Naive thymus-derived CD8-positive, alpha-beta T cell (primary cell): Measurements from ENCODE around the gene LPAR2. TPM values are rescaled to one million over a fixed set of nuclear protein-coding genes. Genes with fewer than 3 reads are reported as not detected.

ENCODE experiments used
- ATAC-seq, 2 donors: fragments of 150-1000 bp; cut with Tn5 transposase in 1 of 2; sonication (Bioruptor Pico), chemical (Tn5 transposase) in 1 of 2; 1 replicate in 1 of 2; 2 replicates in 1 of 2; pipeline ENCODE4 v1.10.0; 2021; ENCODE audit warnings: mild to moderate bottlenecking in 2 of 2, moderate library complexity in 2 of 2
- POLR2A ChIA-PET: fragments of 350-600 bp; sonication (Branson Sonifier 250); formaldehyde crosslinking; loops from one replicate; lab custom pipeline; 2021; ENCODE audit warnings: antibody characterized with exemption; lab: Charles Lee
- DNase-seq, 10 donors: peaks; one replicate each; pipeline versions ENCODE4 v3.0.0 to v3.0.0-alpha.2; 2020 to 2022
- H3K27ac Mint-ChIP-seq, 10 donors: one replicate each; pipeline ENCODE4 v1.8.0; 2020 to 2022; ENCODE audit warnings: mild to moderate bottlenecking in 10 of 10, mixed read lengths in 10 of 10, moderate library complexity in 4 of 10, inconsistent platforms in 1 of 10
- H3K27me3 Mint-ChIP-seq, 5 donors: one replicate each; pipeline ENCODE4 v1.8.0; 2021 to 2022; ENCODE audit warnings: mixed read lengths in 5 of 5
- H3K36me3 Mint-ChIP-seq, 3 donors: one replicate each; pipeline ENCODE4 v1.8.0; 2020 to 2022; ENCODE audit warnings: mixed read lengths in 3 of 3, mild to moderate bottlenecking in 2 of 3, inconsistent platforms in 1 of 3
- H3K4me1 Mint-ChIP-seq, 4 donors: one replicate each; pipeline ENCODE4 v1.8.0; 2021 to 2022; ENCODE audit warnings: mixed read lengths in 4 of 4
- H3K4me3 Mint-ChIP-seq, 10 donors: one replicate each; pipeline ENCODE4 v1.8.0; 2020 to 2022; ENCODE audit warnings: mild to moderate bottlenecking in 10 of 10, mixed read lengths in 10 of 10, moderate library complexity in 6 of 10, inconsistent platforms in 1 of 10
- H3K9me3 Mint-ChIP-seq, 9 donors: one replicate each; pipeline ENCODE4 v1.8.0; 2020 to 2022; ENCODE audit warnings: mixed read lengths in 9 of 9, mild to moderate bottlenecking in 3 of 9, inconsistent platforms in 1 of 9, moderate library complexity in 1 of 9
- polyA plus RNA-seq, 3 donors: library from polyadenylated mRNA; unstranded; fragments of 300-500 nt; fragmentation: Illumina TruSeq; gene quantifications; one replicate each; pipeline ENCODE4 v1.2.3, GENCODE V29; 2021
- total RNA-seq, 8 experiments: library from RNA in 2 of 8; stranded (reverse) in 2 of 8; gene quantifications; one replicate each; pipeline ENCODE4 v1.2.3 and lab custom pipeline; 2021 to 2026

The LPAR2 gene
- total and polyA plus RNA-seq, 5 experiments from 2014 or later = 12.9 to 93.1 (median 38.0) TPM

- Mint-ChIP-seq H3K36me3 (peaks cover 0 to 13% (median 4%) of the 10 kb centered on the region in 3 donors), H3K27me3 (no peaks in the 10 kb centered on the region), H3K4me3 (no peak overlapping the region), H3K27ac (peak overlapping the region in 2 of 10 donors; percentile 65 to 75), H3K9me3 (no peaks in the 10 kb centered on the region), H3K4me1 (peaks cover 20 to 64% (median 51%) of the 10 kb centered on the region in 4 donors)
- POLR2A ChIA-PET = interaction anchor here (0.5 to 5.6 kb wide), 3 partner anchors 10 to 273 kb away, joined by 3 to 39 read pairs (median 4); no protein-coding TSS in a partner anchor
- DNase-seq = no peak
- no peak for ATAC-seq
These were observed 35.3 kb downstream of the LPAR2 start for GRCh38 chr19:19592690-19593089.

- ATAC-seq = peak; percentile 77 to 78
- H3K9me3 Mint-ChIP-seq = no peaks in the 10 kb centered on the region
- peaks cover 0 to 12% (median 2%) of the 10 kb centered on the region in 3 donors for H3K36me3 Mint-ChIP-seq
- no peaks in the 10 kb centered on the region for H3K27me3 Mint-ChIP-seq
- H3K4me3 Mint-ChIP-seq = peak overlapping the region in 5 of 10 donors; percentile 26 to 67 (median 39)
- peak overlapping the region; percentile 47 to 90 (median 82) for H3K27ac Mint-ChIP-seq
- peaks cover 19 to 55% (median 43%) of the 10 kb centered on the region in 4 donors for H3K4me1 Mint-ChIP-seq
- POLR2A ChIA-PET = interaction anchor here (0.6 to 5.6 kb wide), 6 partner anchors 10 to 53 kb away, joined by 3 to 39 read pairs (median 4); partner anchors contain the start of gene GMIP
- DNase-seq = peak in 4 of 10 donors; percentile 26 to 71 (median 28)
These were observed 36.7 kb downstream of the LPAR2 start for GRCh38 chr19:19591133-19591825.

GRCh38 chr19:19588546-19588945 is 39.5 kb downstream of the LPAR2 start:
- H3K4me1 Mint-ChIP-seq = peaks cover 18 to 42% (median 34%) of the 10 kb centered on the region in 4 donors
- H3K4me3 Mint-ChIP-seq = peak overlapping the region in 4 of 10 donors; percentile 7 to 54 (median 44)
- no peaks in the 10 kb centered on the region for H3K27me3 Mint-ChIP-seq
- ATAC-seq (no peak), DNase-seq (no peak)
- peaks cover 0 to 18% (median 4%) of the 10 kb centered on the region in 3 donors for H3K36me3 Mint-ChIP-seq
- H3K9me3 Mint-ChIP-seq = no peaks in the 10 kb centered on the region
- peak overlapping the region in 7 of 10 donors; percentile 25 to 91 (median 67) for H3K27ac Mint-ChIP-seq
- POLR2A ChIA-PET = interaction anchor here (0.7 to 5.6 kb wide), 4 partner anchors 10 to 277 kb away, joined by 3 to 39 read pairs (median 4); partner anchors contain the start of gene ZNF253

GRCh38 chr19:19587771-19588170 is 40.2 kb downstream of the LPAR2 start:
- no peaks in the 10 kb centered on the region for H3K9me3 Mint-ChIP-seq
- H3K36me3 Mint-ChIP-seq = peaks cover 0 to 17% (median 4%) of the 10 kb centered on the region in 3 donors
- peaks cover 18 to 38% (median 34%) of the 10 kb centered on the region in 4 donors for H3K4me1 Mint-ChIP-seq
- no peaks in the 10 kb centered on the region for H3K27me3 Mint-ChIP-seq
- DNase-seq (no peak), ATAC-seq (no peak)
- peak overlapping the region in 2 of 10 donors; percentile 40 to 62 for H3K4me3 Mint-ChIP-seq
- H3K27ac Mint-ChIP-seq = peak overlapping the region in 5 of 10 donors; percentile 28 to 84 (median 46)
- POLR2A ChIA-PET = interaction anchor here (5.6 kb wide), 1 partner anchor 15 kb away, joined by 39 read pairs; no protein-coding TSS in a partner anchor

GRCh38 chr19:19584356-19584755 is 43.7 kb downstream of the LPAR2 start:
- POLR2A ChIA-PET = interaction anchor here (0.8 to 1.6 kb wide), 3 partner anchors 14 to 49 kb away, joined by 3 to 6 read pairs (median 3); no protein-coding TSS in a partner anchor

GRCh38 chr19:19582471-19582870 is 45.5 kb downstream of the LPAR2 start:
- Mint-ChIP-seq H3K27ac (peak overlapping the region in 5 of 10 donors; percentile 1 to 87 (median 34)), H3K4me1 (peaks cover 0 to 28% (median 21%) of the 10 kb centered on the region in 4 donors), H3K9me3 (no peaks in the 10 kb centered on the region), H3K4me3 (no peak overlapping the region), H3K27me3 (no peaks in the 10 kb centered on the region), H3K36me3 (peaks cover 0 to 11% (median 2%) of the 10 kb centered on the region in 3 donors)
- DNase-seq (no peak), ATAC-seq (no peak)
- POLR2A ChIA-PET = interaction anchor here (1.1 to 1.7 kb wide), 4 partner anchors 9 to 27 kb away, joined by 3 to 9 read pairs (median 4); no protein-coding TSS in a partner anchor

More at GRCh38 chr19:19584356-19584755, 43.7 kb downstream of the LPAR2 start:
- Mint-ChIP-seq H3K27me3 (no peaks in the 10 kb centered on the region), H3K4me3 (no peak overlapping the region), H3K9me3 (no peaks in the 10 kb centered on the region), H3K27ac (peak overlapping the region in 1 of 10 donors; percentile 43), H3K4me1 (peaks cover 11 to 42% (median 30%) of the 10 kb centered on the region in 4 donors), H3K36me3 (peaks cover 0 to 14% (median 2%) of the 10 kb centered on the region in 3 donors)
- ATAC-seq = no peak
- DNase-seq = no peak

- no peaks in the 10 kb centered on the region for H3K9me3 Mint-ChIP-seq
- POLR2A ChIA-PET = interaction anchor here (1.1 to 1.7 kb wide), 2 partner anchors 10 to 28 kb away, joined by 3 to 5 read pairs; no protein-coding TSS in a partner anchor
- peaks cover 0 to 11% (median 2%) of the 10 kb centered on the region in 3 donors for H3K36me3 Mint-ChIP-seq
- H3K27me3 Mint-ChIP-seq = no peaks in the 10 kb centered on the region
- no peak overlapping the region for H3K4me3 Mint-ChIP-seq
- H3K27ac Mint-ChIP-seq = peak overlapping the region in 8 of 10 donors; percentile 20 to 87 (median 78)
- no peak for ATAC-seq
- peaks cover 0 to 28% (median 21%) of the 10 kb centered on the region in 4 donors for H3K4me1 Mint-ChIP-seq
- DNase-seq = no peak
These were observed 46.6 kb downstream of the LPAR2 start for GRCh38 chr19:19581391-19581790.

GRCh38 chr19:19580418-19580817 is 47.6 kb downstream of the LPAR2 start:
- ATAC-seq (no peak), DNase-seq (no peak)
- Mint-ChIP-seq H3K4me1 (peaks cover 0 to 32% (median 20%) of the 10 kb centered on the region in 4 donors), H3K36me3 (peaks cover 0 to 7% (median 2%) of the 10 kb centered on the region in 3 donors), H3K9me3 (no peaks in the 10 kb centered on the region), H3K27me3 (no peaks in the 10 kb centered on the region), H3K4me3 (no peak overlapping the region), H3K27ac (peak overlapping the region in 5 of 10 donors; percentile 40 to 83 (median 63))
- POLR2A ChIA-PET = no interaction called here

GRCh38 chr19:19579533-19580361 is 48.3 kb downstream of the LPAR2 start:
- no peak for ATAC-seq
- POLR2A ChIA-PET = no interaction called here

GRCh38 chr19:19578252-19578651 is 49.8 kb downstream of the LPAR2 start:
- H3K36me3 Mint-ChIP-seq = peaks cover 0 to under 1% (median 0%) of the 10 kb centered on the region in 3 donors
- DNase-seq = no peak
- no peaks in the 10 kb centered on the region for H3K27me3 Mint-ChIP-seq
- peak overlapping the region in 2 of 10 donors; percentile 21 to 75 for H3K27ac Mint-ChIP-seq
- POLR2A ChIA-PET = interaction anchor here (0.6 to 1.3 kb wide), 3 partner anchors 15 to 62 kb away, joined by 3 to 5 read pairs (median 3); partner anchors contain the start of gene NDUFA13
- no peak for ATAC-seq
- peaks cover 0 to 35% (median 22%) of the 10 kb centered on the region in 4 donors for H3K4me1 Mint-ChIP-seq
- H3K4me3 Mint-ChIP-seq = no peak overlapping the region
- H3K9me3 Mint-ChIP-seq = no peaks in the 10 kb centered on the region

More at GRCh38 chr19:19579533-19580361, 48.3 kb downstream of the LPAR2 start:
- peak overlapping the region in 5 of 10 donors; percentile 53 to 67 (median 66) for H3K27ac Mint-ChIP-seq
- H3K36me3 Mint-ChIP-seq = peaks cover 0 to 5% (median 2%) of the 10 kb centered on the region in 3 donors
- H3K27me3 Mint-ChIP-seq = no peaks in the 10 kb centered on the region
- H3K4me3 Mint-ChIP-seq = no peak overlapping the region
- no peaks in the 10 kb centered on the region for H3K9me3 Mint-ChIP-seq
- DNase-seq = no peak
- peaks cover 0 to 35% (median 21%) of the 10 kb centered on the region in 4 donors for H3K4me1 Mint-ChIP-seq

- no peak for ATAC-seq
- H3K36me3 Mint-ChIP-seq = peaks cover 0 to 8% (median 4%) of the 10 kb centered on the region in 3 donors
- no peaks in the 10 kb centered on the region for H3K9me3 Mint-ChIP-seq
- POLR2A ChIA-PET = no interaction called here
- H3K4me3 Mint-ChIP-seq = no peak overlapping the region
- peak overlapping the region in 4 of 10 donors; percentile 13 to 82 (median 66) for H3K27ac Mint-ChIP-seq
- no peaks in the 10 kb centered on the region for H3K27me3 Mint-ChIP-seq
- H3K4me1 Mint-ChIP-seq = peaks cover 0 to 21% (median 10%) of the 10 kb centered on the region in 4 donors
- DNase-seq = no peak
These were observed 52.6 kb downstream of the LPAR2 start for GRCh38 chr19:19575411-19575810.
